HG02870 (cell line): ENCODE data around the gene TBXA2R.
"Not testable (repeated sequence)": the region's sequence is repeated elsewhere in the genome, so short reads cannot be mapped to it uniquely, and the experiment has no call there.

Source experiments
- ATAC-seq: cut with Tn5 transposase; IDR thresholded peaks from one replicate; pipeline ENCODE4 v1.9.1; 2021; ENCODE audit warnings: mild to moderate bottlenecking, moderate library complexity; ENCODE audit not compliant: unreplicated experiment

TBXA2R gene

DNA sequence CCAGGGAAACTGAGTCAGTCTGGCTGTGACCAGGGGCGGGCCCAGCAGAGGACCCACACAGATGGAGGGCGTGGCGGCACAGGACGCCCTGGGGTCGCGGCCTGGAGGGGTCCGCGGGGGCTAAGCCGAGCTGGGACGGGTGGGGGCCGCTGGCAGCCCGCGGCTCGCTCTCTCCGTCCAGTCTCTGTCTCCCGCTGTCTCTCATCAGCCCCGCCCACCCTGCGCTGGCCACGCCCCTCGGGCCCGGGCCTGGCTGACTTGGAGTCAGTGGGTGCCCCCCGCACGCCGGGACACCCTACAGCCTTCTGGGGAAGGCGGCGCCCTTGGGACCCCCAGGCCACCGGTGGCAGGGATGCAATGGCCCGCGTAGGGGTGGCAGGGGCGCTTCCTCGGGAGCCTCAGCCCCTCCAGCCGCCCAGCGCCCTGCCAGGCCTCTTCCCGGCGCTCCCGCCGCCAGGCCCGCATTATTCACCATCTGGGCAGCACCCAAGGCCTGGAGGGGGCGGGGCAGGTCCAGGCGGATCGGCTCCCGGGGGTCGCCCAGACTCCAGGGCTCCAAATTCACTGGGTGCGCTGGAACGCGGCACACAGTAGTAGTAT is at the start of gene TBXA2R:
Gene TBXA2R, minus strand, starts transcription at position 186 of the 600 bp plus-strand sequence. CDS start 6,241 bp downstream, outside the sequence.
- no peak for ATAC-seq

DNA sequence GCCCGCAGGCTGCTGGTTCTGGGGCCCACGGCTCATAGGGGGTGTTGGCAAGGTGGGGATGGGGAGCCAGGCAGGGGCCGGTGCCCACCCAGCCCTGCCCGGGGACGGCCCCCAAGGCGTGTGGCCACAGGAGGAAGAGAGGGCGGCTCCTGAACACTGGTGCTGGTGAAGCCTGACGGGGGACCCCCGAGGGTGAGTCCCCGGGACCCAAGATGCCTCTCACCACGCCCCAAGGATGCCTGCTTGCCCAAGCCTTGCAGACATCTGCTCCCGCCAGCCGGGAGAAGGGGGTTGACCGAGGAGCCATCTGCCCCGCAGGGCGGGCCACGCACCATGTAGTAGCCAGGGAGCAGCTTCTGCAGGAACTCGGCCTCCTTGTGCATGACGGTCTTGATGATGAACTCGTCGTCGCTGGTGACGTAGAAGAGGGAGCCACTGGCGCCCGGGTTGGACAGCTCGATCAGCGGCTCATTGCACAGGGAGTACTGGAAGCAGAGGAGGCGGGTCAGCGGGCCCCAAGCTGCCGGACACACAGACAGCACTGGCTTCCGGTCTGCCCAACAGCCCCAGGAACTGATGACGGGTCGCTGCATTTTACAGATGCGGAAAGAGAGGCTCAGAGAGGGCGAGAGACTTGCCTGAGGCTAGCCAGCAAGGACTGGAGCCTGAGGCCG is 49.5 kb upstream of the TBXA2R start:
- ATAC-seq = no peak

DNA sequence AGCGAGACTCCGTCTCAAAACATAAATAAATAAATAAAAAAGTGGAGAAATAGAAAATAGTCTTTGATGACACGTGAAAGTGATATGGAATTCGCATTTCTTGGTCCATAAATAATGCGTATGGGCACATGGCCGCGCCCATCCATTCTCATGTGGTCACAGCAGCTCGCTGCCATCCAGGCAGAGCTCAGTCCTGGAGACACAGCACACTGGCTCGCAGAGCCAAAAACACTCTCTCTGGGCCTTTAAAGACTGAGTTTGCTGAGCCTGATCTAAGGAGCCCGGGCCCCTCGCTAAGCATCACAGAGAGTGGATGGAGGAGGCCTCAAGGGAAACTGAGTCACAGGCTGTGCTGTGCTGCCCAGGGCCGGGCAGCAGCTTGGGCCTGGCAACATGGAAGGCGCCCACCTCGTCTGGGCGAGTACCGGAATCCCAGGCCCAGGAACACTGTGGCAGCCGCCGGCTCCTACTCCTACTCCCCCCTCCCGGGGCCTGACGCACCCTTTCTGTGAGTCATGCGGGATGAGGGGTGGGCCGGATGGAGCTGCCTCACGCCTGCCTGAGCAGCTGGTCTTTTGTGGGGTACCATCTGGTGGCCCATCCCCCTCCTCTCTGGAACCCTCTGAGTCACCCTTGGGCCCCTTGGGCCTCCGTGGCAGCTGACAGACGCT is 48.9 kb upstream of the TBXA2R start:
- ATAC-seq = no peak

DNA sequence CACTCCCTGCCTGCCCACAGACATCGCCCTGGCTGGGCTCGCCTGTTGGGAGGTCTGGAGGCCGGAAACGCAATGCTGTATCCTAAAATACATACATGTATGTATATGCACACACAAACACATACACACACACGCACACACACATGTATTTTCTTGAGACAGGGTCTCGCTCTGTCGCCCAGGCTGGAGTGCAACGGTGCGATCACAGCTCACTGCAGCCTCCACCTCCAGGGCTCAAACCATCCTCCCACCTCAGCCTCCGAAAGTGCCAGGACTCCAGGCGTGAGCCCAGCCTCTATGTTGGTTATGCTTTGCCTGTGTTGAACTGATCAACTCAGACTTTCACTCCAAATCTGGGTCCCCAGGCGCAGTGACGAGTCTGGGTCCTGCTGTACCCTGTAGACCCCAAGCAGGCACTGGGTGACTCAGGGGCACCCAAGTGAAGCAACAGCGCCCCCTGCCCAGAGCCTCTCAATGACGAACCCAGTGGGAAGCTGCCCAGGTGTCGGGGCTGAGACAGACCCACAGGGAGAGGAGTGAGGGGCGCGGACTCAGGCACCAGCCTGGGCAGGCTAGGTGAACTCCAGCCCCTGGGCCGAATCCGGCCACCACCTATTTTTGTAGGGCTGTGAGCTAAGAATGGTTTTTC is 47.3 kb upstream of the TBXA2R start:
- ATAC-seq = no peak

DNA sequence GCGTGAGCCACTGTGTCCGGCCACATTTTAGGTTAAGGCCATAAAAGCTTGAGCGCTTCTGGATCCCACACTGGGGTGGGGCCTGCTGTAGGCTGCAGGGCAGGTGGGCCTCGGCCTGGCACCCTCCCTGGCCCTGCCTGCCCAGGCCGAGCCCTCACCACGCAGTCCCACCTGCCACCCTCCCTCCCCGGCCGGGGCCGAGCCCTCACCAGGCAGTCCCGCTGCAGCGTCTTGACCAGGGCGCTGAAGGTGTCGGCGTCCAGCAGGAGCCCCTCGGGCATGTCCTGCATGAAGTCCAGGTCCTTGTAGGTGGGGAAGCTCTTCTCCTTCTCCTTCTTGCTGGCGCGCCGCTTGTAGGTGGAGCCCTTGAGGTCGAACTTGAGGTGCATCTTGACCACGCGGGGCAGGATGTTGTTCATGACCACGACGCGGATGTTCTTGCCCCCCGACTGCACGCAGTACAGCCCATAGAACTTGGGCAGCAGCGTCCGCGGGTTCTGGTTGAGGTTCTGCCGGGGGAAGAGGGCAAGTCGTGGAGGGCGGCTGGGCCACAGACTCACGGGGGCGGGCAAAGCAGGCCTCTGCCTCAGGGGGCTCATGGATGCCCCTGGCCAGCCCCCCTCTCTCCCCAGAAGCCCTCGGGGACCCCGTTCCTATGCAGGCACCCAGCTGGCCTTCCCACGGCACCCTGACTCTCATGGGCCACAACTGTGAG is 46.6 kb upstream of the TBXA2R start:
- ATAC-seq = no peak

DNA sequence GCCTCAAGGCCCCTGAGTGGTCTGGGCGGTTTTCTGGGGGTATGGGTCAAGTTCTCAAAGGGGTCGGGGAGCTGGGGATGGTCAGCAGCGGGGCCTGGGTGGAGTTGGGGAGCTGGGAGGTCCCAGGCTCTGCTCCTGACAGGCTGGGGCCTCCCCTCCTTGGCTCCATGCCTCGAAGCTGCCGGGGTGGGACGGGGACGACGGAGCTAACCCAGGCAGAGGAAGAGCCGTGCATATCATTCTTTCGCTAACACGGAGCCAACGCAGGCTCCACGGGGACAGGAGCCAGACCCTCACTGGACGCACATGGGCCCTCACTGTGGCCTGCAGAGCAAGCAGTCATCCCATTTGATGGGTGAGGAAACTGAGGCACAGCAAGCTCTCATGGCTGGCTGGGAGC is 45.7 kb upstream of the TBXA2R start:
- ATAC-seq = no peak

DNA sequence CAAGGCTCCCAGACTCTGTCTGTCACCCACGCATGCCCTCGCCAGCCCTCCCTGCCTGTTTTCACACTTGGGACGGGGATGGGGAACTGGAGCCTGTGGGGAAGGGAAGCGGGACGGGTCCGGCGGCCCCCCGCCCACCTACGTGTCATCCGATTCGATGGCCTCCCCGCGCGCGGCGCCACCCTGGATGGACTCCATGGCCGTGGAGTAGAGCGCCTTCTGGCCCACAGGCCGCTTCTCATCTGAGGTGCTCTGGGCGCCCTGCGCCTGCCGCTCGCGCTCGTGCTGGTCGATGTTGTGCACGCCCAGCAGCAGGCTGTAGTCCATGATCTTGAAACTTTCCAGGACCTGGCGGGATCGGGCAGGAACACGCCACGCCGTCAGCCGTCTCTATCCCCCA is 45.0 kb upstream of the TBXA2R start:
- no peak for ATAC-seq

DNA sequence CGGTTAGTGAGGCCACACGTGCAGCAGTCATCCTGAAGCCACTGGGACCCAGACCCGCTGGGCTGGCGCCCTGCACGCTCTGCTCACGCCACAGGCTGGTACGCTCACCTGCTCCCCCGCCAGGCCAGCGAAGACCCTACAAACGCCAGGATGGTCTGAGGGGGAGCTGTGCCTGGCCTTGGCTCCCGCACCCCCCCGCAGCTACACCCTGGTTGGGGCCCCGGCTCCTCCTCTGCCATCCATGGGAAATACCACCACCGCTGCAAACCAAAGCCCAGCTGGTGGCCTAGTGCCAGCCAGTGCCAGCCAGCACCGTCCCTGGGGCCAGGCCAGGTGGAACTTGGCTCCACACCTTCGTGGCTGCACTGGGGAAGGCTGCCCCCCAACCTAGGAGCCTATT is 43.2 kb upstream of the TBXA2R start:
- no peak for ATAC-seq

DNA sequence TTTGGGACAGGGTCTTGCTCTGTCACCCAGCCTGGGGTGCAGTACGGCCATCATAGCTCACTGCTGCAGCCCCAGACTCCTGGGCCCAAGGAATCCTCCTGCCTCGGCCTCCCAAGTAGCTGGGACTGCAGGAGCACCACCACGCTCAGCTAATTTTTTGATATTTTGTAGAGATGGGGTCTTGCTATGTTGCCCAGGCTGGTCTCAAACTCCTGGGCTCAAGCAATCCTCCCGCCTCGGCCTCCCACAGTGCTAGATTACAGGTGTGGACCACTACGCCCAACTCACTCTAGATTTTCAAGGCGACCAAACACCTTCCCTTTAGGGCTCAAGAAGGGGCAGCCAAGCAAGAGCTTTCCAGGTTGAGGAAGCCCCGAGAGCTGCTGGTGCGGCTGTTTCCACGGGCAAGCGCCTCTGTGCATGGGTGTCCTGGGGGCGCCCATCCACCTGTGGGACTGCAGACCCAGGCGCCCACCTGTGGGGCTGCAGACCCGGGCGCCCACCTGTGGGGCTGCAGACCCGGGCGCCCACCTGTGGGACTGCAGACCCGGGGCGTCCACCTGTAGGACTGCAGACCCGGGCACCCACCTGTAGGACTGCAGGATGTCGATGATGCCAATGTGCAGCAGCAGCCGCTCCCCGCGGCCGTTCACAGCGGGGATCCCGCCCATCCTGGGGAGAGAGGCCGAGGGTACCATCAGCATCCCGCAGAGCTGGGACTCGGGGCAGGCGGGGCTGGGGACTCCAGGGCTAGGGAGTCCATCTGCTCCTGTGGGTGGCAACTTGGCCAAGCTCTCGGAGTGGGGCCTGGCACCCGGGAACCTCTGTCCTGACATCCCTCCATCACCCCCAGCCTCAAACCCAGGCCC is 41.6 kb upstream of the TBXA2R start:
- ATAC-seq = no peak

DNA sequence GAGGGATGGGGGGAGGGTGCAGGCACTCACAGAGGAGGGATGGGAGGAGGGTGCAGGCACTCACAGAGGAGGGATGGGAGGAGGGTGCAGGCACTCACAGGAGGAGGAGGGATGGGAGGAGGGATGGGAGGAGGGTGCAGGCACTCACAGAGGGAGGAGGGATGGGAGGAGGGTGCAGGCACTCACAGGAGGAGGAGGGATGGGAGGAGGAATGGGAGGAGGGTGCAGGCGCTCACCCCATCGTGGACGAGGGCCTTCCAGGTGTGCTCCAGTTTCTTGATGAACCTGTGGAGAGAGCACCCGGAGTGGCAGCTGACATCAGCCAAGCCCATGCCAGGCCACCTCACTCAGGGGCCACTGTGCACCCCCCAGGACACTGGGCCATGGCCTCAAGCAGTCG is 40.4 kb upstream of the TBXA2R start:
- ATAC-seq = not testable (repeated sequence)

DNA sequence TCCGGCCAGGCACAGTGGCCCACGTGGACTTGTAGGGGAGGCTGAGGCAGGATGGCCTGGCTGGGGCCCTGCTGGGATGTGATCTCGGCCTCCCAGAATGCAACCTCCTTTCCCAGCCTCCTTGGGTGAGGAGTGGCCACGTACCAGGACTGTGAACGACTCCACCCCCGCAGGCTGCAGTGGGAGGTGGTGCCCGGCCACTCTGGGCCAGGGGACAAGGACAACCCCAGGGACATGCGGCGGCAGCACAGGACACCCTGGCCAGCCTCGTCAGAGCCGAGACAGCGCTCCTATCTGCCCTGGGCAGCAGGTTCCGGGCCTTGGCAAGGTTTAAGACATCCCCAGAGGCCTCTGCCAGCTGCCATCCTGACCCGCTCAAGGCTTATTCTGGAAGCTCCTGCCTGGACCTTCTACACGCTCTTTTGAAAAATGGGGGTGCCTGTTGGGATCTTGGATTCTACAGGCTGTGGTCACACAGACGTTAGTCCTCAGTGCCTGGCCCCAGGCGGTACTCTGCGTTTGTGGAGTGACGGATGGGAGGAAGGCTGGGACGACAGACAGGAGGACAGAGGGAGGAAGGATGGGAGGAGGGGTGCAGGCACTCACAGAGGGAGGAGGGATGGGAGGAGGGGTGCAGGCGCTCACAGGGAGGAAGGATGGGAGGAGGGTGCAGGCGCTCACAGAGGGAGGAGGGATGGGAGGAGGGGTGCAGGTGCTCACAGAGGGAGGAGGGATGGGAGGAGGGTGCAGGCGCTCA is 39.8 kb upstream of the TBXA2R start:
- ATAC-seq = no peak

DNA sequence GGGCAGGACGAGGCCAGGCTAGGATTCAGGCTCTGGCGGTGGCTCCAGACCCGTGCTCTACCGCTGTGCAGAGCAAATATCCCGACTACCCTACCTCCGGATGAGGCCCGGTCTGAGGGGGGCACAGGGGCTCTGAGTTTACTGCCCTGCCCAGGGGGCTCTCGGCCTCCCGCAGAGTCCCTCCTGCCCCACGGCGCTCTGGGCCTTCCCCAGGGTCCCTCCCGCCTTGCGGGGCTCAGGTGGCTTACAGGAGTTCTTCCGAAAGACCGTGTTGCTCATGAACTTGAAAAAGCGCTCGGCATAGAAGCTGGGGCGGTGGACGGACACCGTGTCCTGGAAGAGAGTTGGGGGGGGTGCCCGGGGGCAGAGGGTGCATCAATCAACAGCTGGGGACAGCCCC is 39.1 kb upstream of the TBXA2R start:
- ATAC-seq = no peak

DNA sequence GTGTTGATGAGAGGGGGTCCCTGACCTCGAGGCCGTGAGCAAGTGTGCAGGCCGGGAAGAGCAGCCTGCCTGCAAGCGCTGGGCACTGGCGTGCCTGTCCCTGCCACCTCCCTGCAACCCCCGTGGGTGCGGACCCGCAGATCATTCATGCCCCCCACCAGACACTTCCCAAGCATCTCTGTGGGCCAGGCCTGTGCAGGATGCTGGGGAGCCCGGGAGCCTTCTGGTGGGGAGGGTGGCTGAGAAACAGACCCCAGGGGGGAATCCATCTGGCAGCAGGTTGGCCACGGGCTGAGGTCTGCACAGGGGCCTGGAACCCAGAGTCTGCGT is 38.4 kb upstream of the TBXA2R start:
- no peak for ATAC-seq

DNA sequence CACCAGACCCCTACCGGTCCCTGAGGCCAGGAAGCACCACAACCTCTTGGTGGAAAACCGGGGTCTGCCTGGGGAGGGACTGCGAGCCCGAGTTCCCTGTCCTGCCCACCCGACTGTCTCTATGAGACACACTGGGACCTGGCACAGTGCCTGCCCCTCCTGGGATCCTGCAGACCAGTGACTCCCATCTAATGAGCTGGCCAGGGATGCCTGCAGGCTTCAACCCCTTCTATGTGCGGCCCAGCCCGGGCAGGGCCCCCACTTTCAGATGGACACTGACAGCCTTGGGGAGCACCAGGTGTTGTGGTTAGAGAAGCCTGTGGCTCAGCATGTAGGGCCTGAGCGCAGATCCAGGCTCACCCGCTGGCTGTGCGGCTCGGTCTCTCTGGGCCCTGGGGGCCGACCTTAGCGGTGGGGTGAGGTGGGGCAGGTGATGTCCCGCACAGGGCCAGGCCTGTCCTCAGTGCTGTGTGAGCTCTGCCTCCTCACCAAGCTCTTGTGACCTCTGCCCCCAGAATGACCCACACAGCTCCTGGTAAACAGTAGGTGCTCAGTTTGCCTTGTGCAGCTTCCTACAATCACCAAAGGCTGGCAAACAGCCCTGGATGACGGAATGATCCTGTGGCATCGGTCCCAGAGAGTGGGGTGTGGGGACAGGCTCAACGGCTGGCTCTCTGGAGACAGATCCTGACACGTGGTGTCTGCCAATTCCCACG is 37.8 kb upstream of the TBXA2R start:
- no peak for ATAC-seq

DNA sequence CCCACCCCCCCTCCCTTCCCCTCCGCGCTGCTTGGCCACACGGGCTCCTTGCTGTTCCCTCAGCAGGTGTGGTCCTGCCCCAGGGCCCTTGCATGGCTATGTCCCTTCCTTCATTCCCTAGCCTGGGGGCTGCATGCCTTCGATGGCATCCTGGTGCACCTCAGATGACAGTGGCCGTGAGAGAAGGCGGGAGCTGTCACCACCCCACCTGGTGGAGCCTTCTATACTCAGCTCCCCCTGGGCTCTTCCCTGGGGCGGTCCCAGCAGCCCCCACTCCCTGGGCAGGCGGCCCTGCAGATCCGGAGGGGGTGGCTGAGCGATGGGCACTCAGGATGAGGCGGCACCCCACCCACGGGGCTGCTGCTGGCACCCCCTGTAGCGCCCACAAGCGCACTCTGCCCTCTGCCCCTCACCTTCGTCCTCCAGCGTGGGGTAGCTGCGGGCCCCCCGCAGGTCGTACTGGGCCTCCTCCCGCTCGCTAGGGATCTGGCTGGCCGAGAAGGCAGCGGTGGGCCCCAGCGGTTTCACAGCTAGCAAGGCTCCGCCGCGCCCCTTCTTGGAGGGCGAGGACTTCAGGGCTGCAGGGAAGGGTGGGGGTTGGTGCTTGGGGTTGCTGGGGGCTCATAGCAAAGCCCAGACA is 37.1 kb upstream of the TBXA2R start:
- no peak for ATAC-seq

DNA sequence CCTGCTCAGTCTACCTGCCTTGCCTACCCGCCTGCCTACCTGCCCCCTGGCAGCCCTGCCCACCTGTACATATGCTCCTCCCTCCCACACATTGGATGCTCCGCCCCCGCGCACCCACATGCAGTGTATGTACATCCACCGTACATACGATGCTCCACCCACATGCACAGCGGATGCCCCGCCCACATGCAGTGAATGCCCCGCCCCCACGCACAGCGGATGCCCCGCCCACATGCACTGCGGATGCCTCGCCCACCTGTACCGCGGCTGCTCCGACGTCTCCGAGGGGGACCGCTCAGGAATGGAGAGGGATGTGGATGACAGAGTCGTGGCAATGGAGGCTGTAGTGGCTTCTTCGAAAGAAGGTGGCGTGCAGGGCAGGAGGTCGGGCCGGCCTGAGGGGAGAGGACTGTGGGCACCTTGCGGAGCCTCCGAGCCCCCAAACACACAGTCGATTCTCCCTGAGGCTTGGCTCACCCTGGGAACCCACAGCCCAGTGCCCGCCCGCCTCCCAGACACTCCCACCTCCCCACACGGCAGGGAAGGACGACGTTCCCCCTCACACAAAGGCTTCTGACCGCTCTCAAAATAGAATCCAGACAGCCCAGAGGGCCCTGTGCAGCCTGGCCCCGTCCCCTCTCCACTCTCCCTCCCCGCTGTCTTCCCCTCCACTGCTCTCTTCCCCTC is 36.5 kb upstream of the TBXA2R start:
- ATAC-seq = no peak

DNA sequence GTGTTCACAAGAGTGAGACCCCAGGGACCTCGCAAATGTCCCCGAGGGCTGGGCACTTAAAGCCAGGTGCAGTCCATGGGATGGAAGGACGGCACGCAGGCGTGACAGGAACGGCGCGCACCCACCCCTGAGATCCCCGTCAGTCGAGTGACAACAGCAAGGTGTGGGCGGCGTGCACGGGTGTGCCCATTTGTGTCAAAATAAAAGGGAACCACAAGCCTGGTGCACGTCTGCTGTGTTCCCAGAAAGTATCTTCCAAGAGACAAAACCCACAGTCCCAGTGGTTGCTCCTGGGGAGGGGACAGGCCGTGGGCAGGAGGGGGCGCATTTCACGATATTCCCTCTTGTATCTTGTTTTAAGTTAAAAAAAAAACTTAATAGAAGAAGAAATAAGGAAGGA is 35.6 kb upstream of the TBXA2R start:
- ATAC-seq = no peak
